ENCODE measurements around the gene GBF1. TPM values are rescaled to one million over a fixed set of nuclear protein-coding genes. Genes with fewer than 3 reads are reported as not detected.

The GBF1 gene
- polyA plus RNA-seq, 3 donors: 4.2 to 17.4 (median 11.9) TPM

DNA sequence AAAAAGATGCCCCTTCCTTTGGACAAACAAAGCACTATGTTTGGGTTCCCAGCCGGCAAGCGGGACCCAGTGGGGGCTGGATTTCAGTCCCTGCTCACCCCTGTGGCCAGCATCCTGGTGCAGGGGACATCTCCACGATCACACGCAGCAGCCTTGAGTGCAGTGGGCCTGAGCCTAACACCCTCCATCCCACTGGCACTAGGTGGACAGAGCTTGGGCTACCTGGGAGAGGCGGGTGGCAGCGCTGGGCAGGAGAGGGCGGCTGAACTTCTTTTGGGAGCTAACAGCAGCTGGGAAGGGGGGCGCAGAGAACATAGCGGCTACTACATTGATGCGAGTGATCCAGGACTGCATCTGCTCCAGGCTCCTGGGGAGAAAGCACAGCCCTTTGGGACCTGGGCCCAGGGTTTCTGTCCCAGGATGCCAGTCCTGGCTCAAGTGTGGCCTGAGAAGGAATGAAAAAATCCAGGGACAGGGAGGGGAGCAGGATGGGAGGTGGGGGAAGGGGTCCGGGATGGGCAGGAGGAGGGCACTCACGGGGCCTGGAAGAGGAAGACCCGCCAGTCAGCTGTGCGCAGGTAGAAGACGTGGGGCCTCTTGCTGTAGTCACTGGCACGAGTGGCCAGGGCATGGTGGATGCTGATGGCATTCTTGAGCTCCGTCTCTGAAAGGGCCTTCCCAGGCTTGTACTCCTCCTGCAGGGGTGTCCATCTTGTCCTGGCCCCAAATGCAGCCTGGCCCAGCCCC is 159.2 kb downstream of the GBF1 start:
- no peak overlapping the region for H3K4me3 Mint-ChIP-seq
- peak; percentile 5 for TF ChIP-seq CTCF (IDR thresholded peaks at IDR 0.05)
- peak in 1 of 3 donors; percentile 8 for DNase-seq
- Histone ChIP-seq H3K9me3 (replicated peaks in 1 of 2; ENCODE audit: control insufficient read depth in 1 of 2, insufficient read depth in 1 of 2, low read length in 2 of 2) (peaks cover 0 to 17% of the 10 kb centered on the region in 2 donors), H3K4me3 (replicated peaks in 1 of 3; ENCODE audit: low read depth in 2 of 3, low read length in 3 of 3) (no peak overlapping the region), H3K27me3 (ENCODE audit: control insufficient read depth in 2 of 2, insufficient read depth in 2 of 2, low read length in 2 of 2) (peaks cover 20% of the 10 kb centered on the region in 2 donors), H3K9ac (ENCODE audit: insufficient read depth, low read length, poor library complexity, severe bottlenecking) (no peak overlapping the region), H2AFZ (ENCODE audit: insufficient read depth, low read depth, low read length, poor library complexity, severe bottlenecking) (no peak overlapping the region), H3K4me1 (ENCODE audit: control insufficient read depth in 1 of 2, insufficient read depth in 2 of 2, low read length in 2 of 2) (peaks cover 5 to 16% of the 10 kb centered on the region in 2 donors), H3K36me3 (replicated peaks in 1 of 2; ENCODE audit: control insufficient read depth in 1 of 2, insufficient read depth in 2 of 2, low read length in 2 of 2) (peaks cover 28 to 30% of the 10 kb centered on the region in 2 donors), H4K20me1 (ENCODE audit: insufficient read depth, low read length) (peaks cover 53% of the 10 kb centered on the region), H3K79me2 (ENCODE audit: insufficient read depth, low read length) (no peaks in the 10 kb centered on the region), H3K27ac (ENCODE audit: low read depth in 1 of 2, low read length in 2 of 2) (no peak overlapping the region), H3K4me2 (replicated peaks; ENCODE audit: extremely low read depth, low read length, poor library complexity, severe bottlenecking) (no peak overlapping the region)
- H3K4me1 Mint-ChIP-seq: peaks cover 13% of the 10 kb centered on the region
- 95% methylated on average over 15 of the region's 17 CpGs for WGBS (ENCODE audit: insufficient coverage)
- intact Hi-C loops (cut with micrococcal nuclease): no loop called here
- H3K36me3 Mint-ChIP-seq: peaks cover 35% of the 10 kb centered on the region in 2 donors
- H3K9me3 Mint-ChIP-seq: peaks cover 0 to 9% (median under 1%) of the 10 kb centered on the region in 7 donors
- peaks cover 26 to 38% (median 34%) of the 10 kb centered on the region in 3 donors for H3K27me3 Mint-ChIP-seq (ENCODE audit: low read depth in 3 of 3)
- H3K27ac Mint-ChIP-seq: peak overlapping the region in 1 of 7 donors; percentile 55

DNA sequence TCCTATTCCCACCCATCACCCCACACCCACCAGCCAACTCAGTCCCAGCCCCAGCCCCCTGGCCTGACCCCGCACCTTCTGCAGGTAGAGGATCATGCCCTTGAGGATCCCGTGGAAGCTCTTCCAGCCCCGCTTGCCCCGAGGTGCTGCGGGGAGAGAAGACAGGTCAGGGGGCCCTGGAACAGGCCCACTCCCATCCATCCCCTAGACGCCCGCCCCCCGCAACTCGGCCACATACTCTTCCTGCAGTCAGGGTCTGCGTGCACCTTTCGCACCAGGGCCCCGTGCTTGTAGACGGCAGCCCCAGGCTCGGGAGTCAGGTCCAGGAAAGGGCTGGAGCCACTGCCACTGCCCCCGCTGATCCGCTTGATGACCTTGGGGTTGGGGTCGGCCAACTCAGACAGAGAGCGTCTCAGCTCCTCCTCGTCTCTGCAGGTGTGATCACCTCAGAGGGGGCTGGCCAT is 159.8 kb downstream of the GBF1 start:
- H3K79me2 ChIP-seq (ENCODE audit: insufficient read depth, low read length): no peaks in the 10 kb centered on the region
- Mint-ChIP-seq H3K27ac (no peak overlapping the region), H3K27me3 (ENCODE audit: low read depth in 3 of 3) (peaks cover 32 to 44% (median 40%) of the 10 kb centered on the region in 3 donors), H3K9me3 (peaks cover 0 to 15% (median 4%) of the 10 kb centered on the region in 7 donors), H3K36me3 (peaks cover 30 to 35% of the 10 kb centered on the region in 2 donors), H3K4me1 (peaks cover 16% of the 10 kb centered on the region), H3K4me3 (no peak overlapping the region)
- intact Hi-C loops (cut with micrococcal nuclease): no loop called here
- H3K27me3 ChIP-seq (ENCODE audit: control insufficient read depth in 2 of 2, insufficient read depth in 2 of 2, low read length in 2 of 2): peaks cover 26% of the 10 kb centered on the region in 2 donors
- 96% methylated on average over 16 of the region's 19 CpGs for WGBS (ENCODE audit: insufficient coverage)
- no peak overlapping the region for H3K4me3 ChIP-seq (replicated peaks in 1 of 3; ENCODE audit: low read depth in 2 of 3, low read length in 3 of 3)
- no peak overlapping the region for H3K9ac ChIP-seq (ENCODE audit: insufficient read depth, low read length, poor library complexity, severe bottlenecking)
- no peak overlapping the region for H3K4me2 ChIP-seq (replicated peaks; ENCODE audit: extremely low read depth, low read length, poor library complexity, severe bottlenecking)
- peaks cover 0 to 14% of the 10 kb centered on the region in 2 donors for H3K4me1 ChIP-seq (ENCODE audit: control insufficient read depth in 1 of 2, insufficient read depth in 2 of 2, low read length in 2 of 2)
- peaks cover 47% of the 10 kb centered on the region for H4K20me1 ChIP-seq (ENCODE audit: insufficient read depth, low read length)
- H3K27ac ChIP-seq (ENCODE audit: low read depth in 1 of 2, low read length in 2 of 2): no peak overlapping the region
- H2AFZ ChIP-seq (ENCODE audit: insufficient read depth, low read depth, low read length, poor library complexity, severe bottlenecking): no peak overlapping the region
- DNase-seq: no peak
- peaks cover 0 to 23% of the 10 kb centered on the region in 2 donors for H3K9me3 ChIP-seq (replicated peaks in 1 of 2; ENCODE audit: control insufficient read depth in 1 of 2, insufficient read depth in 1 of 2, low read length in 2 of 2)
- TF ChIP-seq CTCF (IDR thresholded peaks at IDR 0.05): no peak
- H3K36me3 ChIP-seq (replicated peaks in 1 of 2; ENCODE audit: control insufficient read depth in 1 of 2, insufficient read depth in 2 of 2, low read length in 2 of 2): peaks cover 24 to 25% of the 10 kb centered on the region in 2 donors

Measured in CD14-positive monocyte (primary cell).